ENCODE data around the gene EPHA4. TPM values are rescaled to one million over a fixed set of nuclear protein-coding genes. Genes with fewer than 3 reads are reported as not detected.

The EPHA4 gene
- total and polyA plus RNA-seq, 4 donors: 0.43 to 2.3 (median 1.1) TPM

DNA sequence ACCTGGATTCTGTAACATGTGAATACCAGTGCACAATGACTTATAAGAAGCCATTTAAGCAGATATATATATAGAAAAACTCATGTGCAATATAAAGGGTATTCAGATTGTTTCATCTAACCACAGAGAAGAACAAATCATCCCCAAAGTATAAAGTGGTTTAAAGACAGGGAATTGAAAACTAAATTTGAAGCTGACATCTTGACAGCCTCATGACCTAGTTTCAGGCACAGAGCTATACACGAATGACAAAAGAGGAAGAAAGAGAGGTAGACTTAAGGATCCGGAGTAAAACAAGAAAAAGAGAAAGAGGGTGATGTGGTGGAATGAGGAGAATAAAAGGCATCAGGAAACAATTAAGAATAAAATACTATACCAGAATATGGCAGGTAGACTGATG, 194.5 kb downstream of the EPHA4 start:
- TF ChIP-seq, protein P1, sequence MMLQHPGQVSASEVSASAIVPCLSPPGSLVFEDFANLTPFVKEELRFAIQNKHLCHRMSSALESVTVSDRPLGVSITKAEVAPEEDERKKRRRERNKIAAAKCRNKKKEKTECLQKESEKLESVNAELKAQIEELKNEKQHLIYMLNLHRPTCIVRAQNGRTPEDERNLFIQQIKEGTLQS (IDR thresholded peaks at IDR 0.05): no peak
- no peak for TF ChIP-seq FOXA2 (IDR thresholded peaks at IDR 0.05)
- TF ChIP-seq RXRA (IDR thresholded peaks at IDR 0.05): no peak
- TF ChIP-seq TAF1 (conservative IDR thresholded peaks at IDR 0.05): no peak
- TF ChIP-seq NR2F2 (IDR thresholded peaks at IDR 0.05): no peak
- no peak for TF ChIP-seq JUND (IDR thresholded peaks at IDR 0.05)
- TF ChIP-seq HNF4A (conservative IDR thresholded peaks at IDR 0.05): no peak
- TF ChIP-seq, protein P2, sequence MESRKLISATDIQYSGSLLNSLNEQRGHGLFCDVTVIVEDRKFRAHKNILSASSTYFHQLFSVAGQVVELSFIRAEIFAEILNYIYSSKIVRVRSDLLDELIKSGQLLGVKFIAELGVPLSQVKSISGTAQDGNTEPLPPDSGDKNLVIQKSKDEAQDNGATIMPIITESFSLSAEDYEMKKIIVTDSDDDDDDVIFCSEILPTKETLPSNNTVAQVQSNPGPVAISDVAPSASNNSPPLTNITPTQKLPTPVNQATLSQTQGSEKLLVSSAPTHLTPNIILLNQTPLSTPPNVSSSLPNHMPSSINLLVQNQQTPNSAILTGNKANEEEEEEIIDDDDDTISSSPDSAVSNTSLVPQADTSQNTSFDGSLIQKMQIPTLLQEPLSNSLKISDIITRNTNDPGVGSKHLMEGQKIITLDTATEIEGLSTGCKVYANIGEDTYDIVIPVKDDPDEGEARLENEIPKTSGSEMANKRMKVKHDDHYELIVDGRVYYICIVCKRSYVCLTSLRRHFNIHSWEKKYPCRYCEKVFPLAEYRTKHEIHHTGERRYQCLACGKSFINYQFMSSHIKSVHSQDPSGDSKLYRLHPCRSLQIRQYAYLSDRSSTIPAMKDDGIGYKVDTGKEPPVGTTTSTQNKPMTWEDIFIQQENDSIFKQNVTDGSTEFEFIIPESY (IDR thresholded peaks at IDR 0.05): no peak
- TF ChIP-seq, protein P3, sequence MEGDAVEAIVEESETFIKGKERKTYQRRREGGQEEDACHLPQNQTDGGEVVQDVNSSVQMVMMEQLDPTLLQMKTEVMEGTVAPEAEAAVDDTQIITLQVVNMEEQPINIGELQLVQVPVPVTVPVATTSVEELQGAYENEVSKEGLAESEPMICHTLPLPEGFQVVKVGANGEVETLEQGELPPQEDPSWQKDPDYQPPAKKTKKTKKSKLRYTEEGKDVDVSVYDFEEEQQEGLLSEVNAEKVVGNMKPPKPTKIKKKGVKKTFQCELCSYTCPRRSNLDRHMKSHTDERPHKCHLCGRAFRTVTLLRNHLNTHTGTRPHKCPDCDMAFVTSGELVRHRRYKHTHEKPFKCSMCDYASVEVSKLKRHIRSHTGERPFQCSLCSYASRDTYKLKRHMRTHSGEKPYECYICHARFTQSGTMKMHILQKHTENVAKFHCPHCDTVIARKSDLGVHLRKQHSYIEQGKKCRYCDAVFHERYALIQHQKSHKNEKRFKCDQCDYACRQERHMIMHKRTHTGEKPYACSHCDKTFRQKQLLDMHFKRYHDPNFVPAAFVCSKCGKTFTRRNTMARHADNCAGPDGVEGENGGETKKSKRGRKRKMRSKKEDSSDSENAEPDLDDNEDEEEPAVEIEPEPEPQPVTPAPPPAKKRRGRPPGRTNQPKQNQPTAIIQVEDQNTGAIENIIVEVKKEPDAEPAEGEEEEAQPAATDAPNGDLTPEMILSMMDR (IDR thresholded peaks at IDR 0.05; ENCODE audit: low read depth, low read length, missing input control): no peak
- no peak for TF ChIP-seq HNF4G (IDR thresholded peaks at IDR 0.05)
- Histone ChIP-seq H3K4me1 (ENCODE audit: control insufficient read depth in 4 of 4, insufficient read depth in 4 of 4, low read length in 3 of 4) (no peaks in the 10 kb centered on the region), H3K9ac (ENCODE audit: low read depth in 1 of 2, low read length in 2 of 2) (no peak overlapping the region), H3K27ac (ENCODE audit: low read depth in 1 of 2, low read length in 2 of 2) (no peak overlapping the region), H3K27me3 (ENCODE audit: control insufficient read depth in 4 of 4, insufficient read depth in 4 of 4, low read length in 3 of 4) (peaks cover 0 to under 1% (median 0%) of the 10 kb centered on the region in 4 donors), H3K9me3 (ENCODE audit: control insufficient read depth in 4 of 4, low read length in 3 of 4) (peaks cover 0 to 1% (median 0%) of the 10 kb centered on the region in 4 donors), H3K36me3 (ENCODE audit: control insufficient read depth in 4 of 4, insufficient read depth in 3 of 4, low read depth in 1 of 4, low read length in 3 of 4) (no peaks in the 10 kb centered on the region), H3K4me3 (ENCODE audit: low read depth in 1 of 3, low read length in 3 of 3) (no peak overlapping the region)
- 72% methylated on average over 2 of the region's 2 CpGs for WGBS
- no peak for DNase-seq (ENCODE audit: low spot score)

DNA sequence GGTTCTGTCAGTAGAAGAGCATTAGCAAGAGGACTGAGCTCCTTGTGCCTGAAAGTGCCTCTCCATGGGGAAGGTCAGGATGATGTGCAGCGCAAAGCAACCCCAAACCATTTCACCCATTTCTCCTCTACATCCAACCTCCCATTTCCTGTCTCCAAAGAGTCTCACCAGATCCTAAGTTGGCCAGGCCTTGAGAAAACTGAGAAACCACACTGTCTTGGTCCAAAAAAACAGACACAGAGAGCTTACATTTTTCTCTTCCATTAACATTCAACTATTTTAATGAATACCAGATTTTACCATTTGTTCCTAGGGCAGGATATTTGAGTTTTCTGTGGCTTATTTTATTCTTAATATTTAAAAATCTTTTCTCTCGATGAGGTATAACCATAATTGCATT, 195.0 kb downstream of the EPHA4 start:
- no peak overlapping the region for H3K4me3 ChIP-seq (ENCODE audit: low read depth in 1 of 3, low read length in 3 of 3)
- WGBS: 84% methylated on average over 2 of the region's 2 CpGs
- no peak overlapping the region for H3K9ac ChIP-seq (ENCODE audit: low read depth in 1 of 2, low read length in 2 of 2)
- TF ChIP-seq SP1 (IDR thresholded peaks at IDR 0.05) (no peak), GABPA (IDR thresholded peaks at IDR 0.05 in 1 of 2, conservative IDR thresholded peaks at IDR 0.05 in 1 of 2) (no peak), TAF1 (conservative IDR thresholded peaks at IDR 0.05) (no peak), HNF4A (conservative IDR thresholded peaks at IDR 0.05) (no peak), JUND (IDR thresholded peaks at IDR 0.05) (no peak), RXRA (IDR thresholded peaks at IDR 0.05) (no peak), FOXA2 (IDR thresholded peaks at IDR 0.05) (no peak), EGR1 (IDR thresholded peaks at IDR 0.05; ENCODE audit: low read depth in 2 of 2) (no peak), HNF4G (IDR thresholded peaks at IDR 0.05) (no peak), YY1 (IDR thresholded peaks at IDR 0.05) (no peak), RAD21 (IDR thresholded peaks at IDR 0.05) (no peak), FOXA1 (IDR thresholded peaks at IDR 0.05) (no peak), NR2F2 (IDR thresholded peaks at IDR 0.05) (no peak)
- TF ChIP-seq, protein P2 (IDR thresholded peaks at IDR 0.05): no peak
- TF ChIP-seq, protein P3 (IDR thresholded peaks at IDR 0.05; ENCODE audit: low read depth, low read length, missing input control): no peak
- TF ChIP-seq, protein P4, sequence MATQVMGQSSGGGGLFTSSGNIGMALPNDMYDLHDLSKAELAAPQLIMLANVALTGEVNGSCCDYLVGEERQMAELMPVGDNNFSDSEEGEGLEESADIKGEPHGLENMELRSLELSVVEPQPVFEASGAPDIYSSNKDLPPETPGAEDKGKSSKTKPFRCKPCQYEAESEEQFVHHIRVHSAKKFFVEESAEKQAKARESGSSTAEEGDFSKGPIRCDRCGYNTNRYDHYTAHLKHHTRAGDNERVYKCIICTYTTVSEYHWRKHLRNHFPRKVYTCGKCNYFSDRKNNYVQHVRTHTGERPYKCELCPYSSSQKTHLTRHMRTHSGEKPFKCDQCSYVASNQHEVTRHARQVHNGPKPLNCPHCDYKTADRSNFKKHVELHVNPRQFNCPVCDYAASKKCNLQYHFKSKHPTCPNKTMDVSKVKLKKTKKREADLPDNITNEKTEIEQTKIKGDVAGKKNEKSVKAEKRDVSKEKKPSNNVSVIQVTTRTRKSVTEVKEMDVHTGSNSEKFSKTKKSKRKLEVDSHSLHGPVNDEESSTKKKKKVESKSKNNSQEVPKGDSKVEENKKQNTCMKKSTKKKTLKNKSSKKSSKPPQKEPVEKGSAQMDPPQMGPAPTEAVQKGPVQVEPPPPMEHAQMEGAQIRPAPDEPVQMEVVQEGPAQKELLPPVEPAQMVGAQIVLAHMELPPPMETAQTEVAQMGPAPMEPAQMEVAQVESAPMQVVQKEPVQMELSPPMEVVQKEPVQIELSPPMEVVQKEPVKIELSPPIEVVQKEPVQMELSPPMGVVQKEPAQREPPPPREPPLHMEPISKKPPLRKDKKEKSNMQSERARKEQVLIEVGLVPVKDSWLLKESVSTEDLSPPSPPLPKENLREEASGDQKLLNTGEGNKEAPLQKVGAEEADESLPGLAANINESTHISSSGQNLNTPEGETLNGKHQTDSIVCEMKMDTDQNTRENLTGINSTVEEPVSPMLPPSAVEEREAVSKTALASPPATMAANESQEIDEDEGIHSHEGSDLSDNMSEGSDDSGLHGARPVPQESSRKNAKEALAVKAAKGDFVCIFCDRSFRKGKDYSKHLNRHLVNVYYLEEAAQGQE (IDR thresholded peaks at IDR 0.05): no peak
- TF ChIP-seq, protein P1 (IDR thresholded peaks at IDR 0.05): no peak
- TF ChIP-seq, protein P5, sequence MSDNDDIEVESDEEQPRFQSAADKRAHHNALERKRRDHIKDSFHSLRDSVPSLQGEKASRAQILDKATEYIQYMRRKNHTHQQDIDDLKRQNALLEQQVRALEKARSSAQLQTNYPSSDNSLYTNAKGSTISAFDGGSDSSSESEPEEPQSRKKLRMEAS (IDR thresholded peaks at IDR 0.05): no peak
- DNase-seq (ENCODE audit: low spot score): no peak
- no peaks in the 10 kb centered on the region for H3K4me1 ChIP-seq (ENCODE audit: control insufficient read depth in 4 of 4, insufficient read depth in 4 of 4, low read length in 3 of 4)
- no peak overlapping the region for H3K27ac ChIP-seq (ENCODE audit: low read depth in 1 of 2, low read length in 2 of 2)
- no peaks in the 10 kb centered on the region for H3K36me3 ChIP-seq (ENCODE audit: control insufficient read depth in 4 of 4, insufficient read depth in 3 of 4, low read depth in 1 of 4, low read length in 3 of 4)
- peaks cover 0 to 3% (median 0%) of the 10 kb centered on the region in 4 donors for H3K27me3 ChIP-seq (ENCODE audit: control insufficient read depth in 4 of 4, insufficient read depth in 4 of 4, low read length in 3 of 4)
- peaks cover 0 to 1% (median 0%) of the 10 kb centered on the region in 4 donors for H3K9me3 ChIP-seq (ENCODE audit: control insufficient read depth in 4 of 4, low read length in 3 of 4)

Measured in liver (tissue), 9 donors.